B cell (primary cell): ENCODE data around the gene RSPH1. TPM values are rescaled to one million over a fixed set of nuclear protein-coding genes. Genes with fewer than 3 reads are reported as not detected.

Experiments used
- ATAC-seq: fragments of 200-7000 bp; cut with Tn5 transposase; one replicate; pipeline ENCODE4 v1.10.0; 2021; ENCODE audit warnings: low read depth, mild to moderate bottlenecking, moderate number of reproducible peaks, moderate library complexity
- CTCF ChIA-PET: fragments of 350-600 bp; sonication (Branson Sonifier 250); formaldehyde crosslinking; loops from one replicate; lab custom pipeline; 2021; ENCODE audit warnings: antibody characterized with exemption, inconsistent platforms; lab: Charles Lee
- POLR2A ChIA-PET: fragments of 350-600 bp; sonication (Branson Sonifier 250); formaldehyde crosslinking; loops from one replicate; lab custom pipeline; 2021; ENCODE audit warnings: antibody characterized with exemption; lab: Charles Lee
- DNase-seq: peaks from one replicate; pipeline ENCODE4 v3.0.0; 2013
- H2AFZ ChIP-seq: 2 replicates; pipeline ENCODE4 v1.6.1; 2012; ENCODE audit warnings: mild to moderate bottlenecking, low read depth, low read length; ENCODE audit not compliant: insufficient read depth, poor library complexity, severe bottlenecking
- H3K27ac ChIP-seq, 2 donors: 1 replicate in 1 of 2; 2 replicates in 1 of 2; pipeline ENCODE4 v1.5.1; 2012 to 2013; ENCODE audit warnings: low read length in 2 of 2, mild to moderate bottlenecking in 2 of 2, moderate library complexity in 1 of 2
- H3K27me3 ChIP-seq, 4 experiments: fragments of 200-600 bp in 1 of 4; sonication (generic) in 1 of 4; replicated peaks in 1 of 4; 1 replicate in 2 of 4; 2 replicates in 2 of 4; pipeline versions ENCODE4 v1.6.1 to v1.7.0; 2013 to 2016; ENCODE audit warnings: low read length in 3 of 4, mild to moderate bottlenecking in 2 of 4, mixed read lengths in 1 of 4, moderate library complexity in 1 of 4; ENCODE audit not compliant: insufficient read depth in 4 of 4, control insufficient read depth in 3 of 4; ENCODE audit errors: control extremely low read depth in 1 of 4
- H3K36me3 ChIP-seq, 2 experiments: replicated peaks in 1 of 2; 1 replicate in 1 of 2; 2 replicates in 1 of 2; pipeline versions ENCODE4 v1.6.1 to v1.7.1; 2013; ENCODE audit warnings: low read length in 1 of 2; ENCODE audit not compliant: insufficient read depth in 2 of 2, control insufficient read depth in 1 of 2; ENCODE audit errors: control extremely low read depth in 1 of 2, extremely low read depth in 1 of 2
- H3K4me1 ChIP-seq, 2 donors: fragments of 200-600 bp in 1 of 2; sonication (generic) in 1 of 2; 1 replicate in 1 of 2; 2 replicates in 1 of 2; pipeline versions ENCODE4 v1.5.1 to v1.6.1; 2013 to 2017; ENCODE audit warnings: low read length in 2 of 2; ENCODE audit not compliant: control insufficient read depth in 2 of 2, insufficient read depth in 2 of 2
- H3K4me2 ChIP-seq: replicated peaks from 2 replicates; pipeline ENCODE3; 2012; ENCODE audit warnings: mild to moderate bottlenecking, low read depth, low read length; ENCODE audit not compliant: poor library complexity, severe bottlenecking
- H3K4me3 ChIP-seq, 5 experiments: fragments of 200-600 bp in 1 of 5; sonication (generic) in 1 of 5; 1 replicate in 3 of 5; 2 replicates in 2 of 5; pipeline versions ENCODE4 v1.5.1 to v1.7.0; 2011 to 2016; ENCODE audit warnings: low read length in 4 of 5, mild to moderate bottlenecking in 4 of 5, low read depth in 2 of 5, control low read depth in 1 of 5, moderate library complexity in 1 of 5; ENCODE audit not compliant: insufficient read depth in 1 of 5; ENCODE audit errors: control extremely low read depth in 1 of 5, extremely low read depth in 1 of 5
- H3K79me2 ChIP-seq: fragments of 200-600 bp; sonication (generic); one replicate; pipeline ENCODE4 v1.6.0; 2016; ENCODE audit warnings: low read length; ENCODE audit not compliant: control insufficient read depth, insufficient read depth
- H3K9ac ChIP-seq: fragments of 200-600 bp; sonication (generic); 2 replicates; pipeline ENCODE4 v1.6.1; 2017; ENCODE audit warnings: mild to moderate bottlenecking, low read length, moderate library complexity
- H3K9me3 ChIP-seq, 3 donors: one replicate each; pipeline versions ENCODE4 v1.6.1 to v1.7.1; 2013; ENCODE audit warnings: low read length in 2 of 3; ENCODE audit not compliant: control insufficient read depth in 2 of 3, insufficient read depth in 1 of 3; ENCODE audit errors: control extremely low read depth in 1 of 3
- H4K20me1 ChIP-seq: 2 replicates; pipeline ENCODE4 v1.6.0; 2012; ENCODE audit warnings: mild to moderate bottlenecking, low read length; ENCODE audit not compliant: insufficient read depth, control insufficient read depth, poor library complexity, severe bottlenecking
- H3K27ac Mint-ChIP-seq: one replicate; pipeline ENCODE4 v1.8.0; 2021; ENCODE audit warnings: mixed read lengths
- H3K27me3 Mint-ChIP-seq: one replicate; pipeline ENCODE4 v1.8.0; 2021; ENCODE audit warnings: mixed read lengths
- H3K4me1 Mint-ChIP-seq: one replicate; pipeline ENCODE4 v1.8.0; 2021; ENCODE audit warnings: mixed read lengths
- H3K4me3 Mint-ChIP-seq: one replicate; pipeline ENCODE4 v1.8.0; 2021; ENCODE audit warnings: mixed read lengths
- H3K9me3 Mint-ChIP-seq: one replicate; pipeline ENCODE4 v1.8.0; 2022; ENCODE audit warnings: mixed read lengths; ENCODE audit not compliant: insufficient read depth
- CTCF ChIP-seq: fragments of 200-600 bp; IDR thresholded peaks from one replicate; pipeline ENCODE4 v1.8.0; 2022; ENCODE audit warnings: antibody characterized with exemption, mild to moderate bottlenecking
- EZH2 ChIP-seq: IDR thresholded peaks from 2 replicates; pipeline ENCODE4 v1.6.1; 2012; ENCODE audit warnings: borderline replicate concordance, low read depth, mild to moderate bottlenecking, moderate library complexity, low read length; ENCODE audit not compliant: insufficient read depth, poor library complexity, severe bottlenecking
- WGBS: methylation state at CpG from one replicate; pipeline ENCODE4 v1.1.5; 2013; ENCODE audit warnings: missing lambda C conversion rate; ENCODE audit not compliant: insufficient coverage; 5-methylcytosine and 5-hydroxymethylcytosine counted together
- intact Hi-C: fragments of 100-400 bp; cut with micrococcal nuclease; formaldehyde crosslinking; loops from one replicate; pipeline ENCODE4 v1.10.0; 2022
- polyA plus RNA-seq: library from polyadenylated mRNA; depleted of rRNA; stranded (reverse); fragments of >200 nt; gene quantifications from 2 replicates; pipeline ENCODE4 v1.2.3, GENCODE V29; 2012
- total RNA-seq, 2 donors: library from RNA; stranded (reverse); fragments of 120-200 nt in 1 of 2; gene quantifications; 1 replicate in 1 of 2; 2 replicates in 1 of 2; pipeline versions ENCODE4 v1.2.3 to v1.2.4, GENCODE V29; 2013 to 2022

RSPH1 gene
- total and polyA plus RNA-seq, 2 donors (not counting 1 experiment from before 2014, with no cell fraction given), result 0.10 to 0.64 TPM

- peaks cover 4% of the 10 kb centered on the region for H3K4me1 Mint-ChIP-seq
- H3K4me1 ChIP-seq, result peaks cover 0 to 8% of the 10 kb centered on the region in 2 donors
- ChIA-PET POLR2A (no interaction called here), CTCF (no interaction called here)
- H2AFZ ChIP-seq, result no peak overlapping the region
- no peaks in the 10 kb centered on the region for H3K36me3 ChIP-seq
- H3K9me3 ChIP-seq, result peaks cover 0 to 16% (median 9%) of the 10 kb centered on the region in 3 donors
- no peak overlapping the region for H3K27ac Mint-ChIP-seq
- H3K4me3 Mint-ChIP-seq, result no peak overlapping the region
- peaks cover 10% of the 10 kb centered on the region for H3K9me3 Mint-ChIP-seq
- no peak overlapping the region for H3K9ac ChIP-seq
- ATAC-seq, result no peak
- TF ChIP-seq CTCF (no peak), EZH2 (no peak)
- WGBS, result no CpG with 5 or more reads among the region's 7 CpGs
- H3K4me3 ChIP-seq, result no peak overlapping the region
- H3K27me3 ChIP-seq, result peaks cover 0 to 24% (median 7%) of the 10 kb centered on the region in 4 experiments
- peaks cover 38% of the 10 kb centered on the region for H3K27me3 Mint-ChIP-seq
- H3K4me2 ChIP-seq, result no peak overlapping the region
- H3K27ac ChIP-seq, result no peak overlapping the region
- no peaks in the 10 kb centered on the region for H4K20me1 ChIP-seq
- no peaks in the 10 kb centered on the region for H3K79me2 ChIP-seq
- intact Hi-C loops, result no loop called here
- DNase-seq, result no peak
Measured at GRCh38 chr21:42431196-42431595, 64.8 kb downstream of the RSPH1 start.

GRCh38 chr21:42430521-42430920 lies 65.5 kb downstream of the RSPH1 start:
- Mint-ChIP-seq H3K9me3 (peaks cover 10% of the 10 kb centered on the region), H3K4me1 (peaks cover 8% of the 10 kb centered on the region), H3K27me3 (peaks cover 41% of the 10 kb centered on the region), H3K4me3 (no peak overlapping the region), H3K27ac (no peak overlapping the region)
- ChIA-PET CTCF (no interaction called here), POLR2A (no interaction called here)
- Histone ChIP-seq H2AFZ (no peak overlapping the region), H3K27me3 (peaks cover 0 to 24% (median 7%) of the 10 kb centered on the region in 4 experiments), H4K20me1 (no peaks in the 10 kb centered on the region), H3K9ac (no peak overlapping the region), H3K79me2 (no peaks in the 10 kb centered on the region), H3K4me2 (no peak overlapping the region), H3K9me3 (peaks cover 0 to 16% (median 9%) of the 10 kb centered on the region in 3 donors), H3K4me3 (no peak overlapping the region), H3K4me1 (peaks cover 6 to 15% of the 10 kb centered on the region in 2 donors), H3K27ac (no peak overlapping the region), H3K36me3 (no peaks in the 10 kb centered on the region)
- DNase-seq (no peak), ATAC-seq (no peak)
- intact Hi-C loops, result no loop called here
- TF ChIP-seq CTCF (no peak), EZH2 (no peak)
- WGBS, result 77% methylated on average over 6 of the region's 6 CpGs
